GM18502 (cell line): ENCODE results near the gene OXER1.

Experiments used
- ATAC-seq: cut with Tn5 transposase; IDR thresholded peaks from one replicate; pipeline ENCODE4 v1.9.1; 2021; ENCODE audit warnings: mild to moderate bottlenecking; ENCODE audit not compliant: unreplicated experiment, poor library complexity

OXER1 gene

GRCh38 chr2:42794271-42795046, 30.5 kb upstream of the OXER1 start:
- no peak for ATAC-seq

- ATAC-seq: peak; percentile 7
Observed at GRCh38 chr2:42793334-42794270, 29.7 kb upstream of the OXER1 start.

- peak; percentile 34 for ATAC-seq
Observed at GRCh38 chr2:42792583-42793333, 28.8 kb upstream of the OXER1 start, which contains the start of gene HAAO. HAAO (minus strand) TSS chr2:42792583; CDS start chr2:42792536, 47 bp downstream.

GRCh38 chr2:42792087-42792582, 28.2 kb upstream of the OXER1 start:
- peak; percentile 29 for ATAC-seq

- ATAC-seq: no peak
Observed at GRCh38 chr2:42791606-42792005, 27.7 kb upstream of the OXER1 start.

- ATAC-seq: no peak
Observed at GRCh38 chr2:42789751-42790150, 25.8 kb upstream of the OXER1 start.

GRCh38 chr2:42788882-42789281, 24.9 kb upstream of the OXER1 start:
- ATAC-seq: no peak

- no peak for ATAC-seq
Observed at GRCh38 chr2:42788478-42788793, 24.5 kb upstream of the OXER1 start.

GRCh38 chr2:42787788-42788477, 24.0 kb upstream of the OXER1 start:
- ATAC-seq: no peak

- no peak for ATAC-seq
Observed at GRCh38 chr2:42787424-42787787, 23.5 kb upstream of the OXER1 start.

GRCh38 chr2:42786561-42787345, 22.8 kb upstream of the OXER1 start:
- ATAC-seq: no peak

GRCh38 chr2:42784204-42784880, 20.4 kb upstream of the OXER1 start:
- no peak for ATAC-seq

GRCh38 chr2:42783511-42783910, 19.6 kb upstream of the OXER1 start:
- no peak for ATAC-seq

- no peak for ATAC-seq
Observed at GRCh38 chr2:42781181-42781580, 17.2 kb upstream of the OXER1 start.

- ATAC-seq: no peak
Observed at GRCh38 chr2:42777883-42778805, 14.2 kb upstream of the OXER1 start.

GRCh38 chr2:42775810-42776209, 11.9 kb upstream of the OXER1 start:
- ATAC-seq: no peak

- no peak for ATAC-seq
Observed at GRCh38 chr2:42775186-42775585, 11.3 kb upstream of the OXER1 start.
